ENCODE data around the gene ACVR2B.
A peak's percentile ranks its signal among the peaks of the same experiment; 100 is the strongest.

The ACVR2B gene

DNA sequence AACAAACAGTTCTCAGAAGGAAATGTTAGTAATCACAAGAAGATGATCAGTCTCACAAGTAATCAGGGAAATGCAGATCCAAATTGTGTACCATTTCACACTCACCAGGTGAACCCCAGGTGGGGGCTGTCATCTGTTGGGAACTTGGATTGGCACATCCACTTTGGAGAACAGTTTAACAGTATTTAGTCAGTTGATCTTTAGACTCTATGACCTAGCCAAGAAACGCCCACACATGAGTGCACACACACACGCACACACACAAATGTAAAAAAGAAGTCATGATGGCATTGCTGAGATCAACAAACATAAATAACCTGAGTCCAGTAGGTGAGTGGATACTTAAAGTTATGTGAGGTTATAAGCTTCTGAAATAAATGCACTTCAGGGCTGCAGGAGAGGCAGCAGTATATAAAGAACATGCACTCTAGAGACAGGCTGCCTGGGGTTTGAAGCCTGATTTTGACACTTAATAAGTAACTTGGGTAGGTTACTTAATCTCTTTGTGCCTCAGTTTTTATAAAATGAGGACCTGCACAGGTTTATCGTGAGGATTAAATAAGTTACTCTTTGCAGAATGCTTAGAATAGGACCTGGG is 17.7 kb downstream of the ACVR2B start:
- Histone ChIP-seq H4K20me1 (peaks cover 7 to 51% (median 48%) of the 10 kb centered on the region in 11 experiments; a peak in 19 of 22 replicates), H3K9ac (no peak overlapping the region), H3K27me3 (no peaks in the 10 kb centered on the region), H3K4me3 (no peak overlapping the region), H3K4me2 (no peak overlapping the region), H3K27ac (no peak overlapping the region), H3K4me1 (peaks cover 0 to 27% (median 14%) of the 10 kb centered on the region in 10 experiments; a peak in 14 of 20 replicates), H3K9me3 (replicated peaks in 1 of 11) (peaks cover 39 to 49% (median 43%) of the 10 kb centered on the region in 11 experiments), H3K36me3 (peaks cover 0 to 35% (median 14%) of the 10 kb centered on the region in 11 experiments; a peak in 12 of 22 replicates)
- TF ChIP-seq Cebpa-rat (IDR thresholded peaks at IDR 0.05) = no peak

DNA sequence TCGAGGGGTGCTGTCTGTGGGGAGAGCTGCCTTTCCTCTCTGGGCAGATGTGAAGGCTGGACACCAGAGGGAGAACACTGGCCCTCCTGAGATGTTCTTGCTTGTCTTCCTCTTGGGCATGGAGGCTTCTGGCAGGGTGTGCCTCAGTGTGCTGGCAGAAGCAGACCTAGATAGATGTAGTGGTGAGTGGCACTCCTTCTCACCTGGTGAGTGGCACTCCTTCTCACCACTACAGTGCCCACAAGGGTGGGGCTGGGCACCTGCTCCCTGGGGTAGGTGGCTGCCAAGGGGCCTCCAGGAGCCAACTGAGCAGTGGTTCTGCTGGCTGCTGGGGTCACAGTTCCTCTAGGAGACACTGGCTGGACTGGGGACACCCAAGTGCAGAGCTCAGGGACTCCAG is 18.7 kb downstream of the ACVR2B start:
- peaks cover 0 to 29% (median 14%) of the 10 kb centered on the region in 10 experiments; a peak in 14 of 20 replicates for H3K4me1 ChIP-seq
- H3K27ac ChIP-seq = no peak overlapping the region
- no peak for TF ChIP-seq Cebpa-rat (IDR thresholded peaks at IDR 0.05)
- H3K9me3 ChIP-seq (replicated peaks in 1 of 11) = peaks cover 32 to 40% (median 33%) of the 10 kb centered on the region in 11 experiments
- peak overlapping the region in 6 of 11 experiments; percentile 0 to 48 (median 37); a peak in 7 of 22 replicates for H3K4me2 ChIP-seq
- no peaks in the 10 kb centered on the region for H3K27me3 ChIP-seq
- H3K4me3 ChIP-seq = no peak overlapping the region
- H3K9ac ChIP-seq = no peak overlapping the region
- peaks cover 0 to 33% (median 14%) of the 10 kb centered on the region in 11 experiments; a peak in 13 of 22 replicates for H3K36me3 ChIP-seq
- peaks cover 13 to 61% (median 56%) of the 10 kb centered on the region in 11 experiments; a peak in 20 of 22 replicates for H4K20me1 ChIP-seq

DNA sequence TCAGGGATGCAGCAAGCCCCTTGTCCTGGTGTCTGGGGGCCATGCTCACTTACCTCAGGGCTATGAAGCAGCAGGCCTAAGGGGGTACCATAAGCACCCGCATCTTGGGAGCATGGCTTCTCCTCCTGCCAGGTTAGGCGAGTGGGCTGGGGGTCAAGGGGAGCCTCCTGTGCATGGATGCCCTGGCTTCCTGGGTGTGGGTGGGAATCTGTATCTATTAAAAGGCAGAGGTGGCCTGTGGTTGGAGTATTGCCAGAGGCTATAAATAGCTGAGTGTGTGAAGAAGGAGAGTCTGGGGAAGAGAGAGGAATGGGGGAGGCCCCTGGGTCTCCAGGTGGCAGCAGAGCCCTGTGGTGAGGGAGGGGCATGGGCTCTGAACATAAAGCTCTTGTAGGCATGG is 19.5 kb downstream of the ACVR2B start:
- no peak for TF ChIP-seq Cebpa-rat (IDR thresholded peaks at IDR 0.05)
- peaks cover 0 to 33% (median 12%) of the 10 kb centered on the region in 11 experiments; a peak in 13 of 22 replicates for H3K36me3 ChIP-seq
- H3K9ac ChIP-seq = no peak overlapping the region
- peaks cover 23 to 31% (median 25%) of the 10 kb centered on the region in 11 experiments for H3K9me3 ChIP-seq (replicated peaks in 1 of 11)
- peaks cover 14 to 70% (median 65%) of the 10 kb centered on the region in 11 experiments; a peak in 20 of 22 replicates for H4K20me1 ChIP-seq
- no peaks in the 10 kb centered on the region for H3K27me3 ChIP-seq
- peak overlapping the region in 8 of 11 experiments; percentile 0 to 48 (median 31); a peak in 14 of 22 replicates for H3K4me2 ChIP-seq
- no peak overlapping the region for H3K4me3 ChIP-seq
- peaks cover 0 to 29% (median 14%) of the 10 kb centered on the region in 10 experiments; a peak in 14 of 20 replicates for H3K4me1 ChIP-seq
- H3K27ac ChIP-seq = peak overlapping the region in 1 of 11 experiments; percentile 12; a peak in 1 of 22 replicates

DNA sequence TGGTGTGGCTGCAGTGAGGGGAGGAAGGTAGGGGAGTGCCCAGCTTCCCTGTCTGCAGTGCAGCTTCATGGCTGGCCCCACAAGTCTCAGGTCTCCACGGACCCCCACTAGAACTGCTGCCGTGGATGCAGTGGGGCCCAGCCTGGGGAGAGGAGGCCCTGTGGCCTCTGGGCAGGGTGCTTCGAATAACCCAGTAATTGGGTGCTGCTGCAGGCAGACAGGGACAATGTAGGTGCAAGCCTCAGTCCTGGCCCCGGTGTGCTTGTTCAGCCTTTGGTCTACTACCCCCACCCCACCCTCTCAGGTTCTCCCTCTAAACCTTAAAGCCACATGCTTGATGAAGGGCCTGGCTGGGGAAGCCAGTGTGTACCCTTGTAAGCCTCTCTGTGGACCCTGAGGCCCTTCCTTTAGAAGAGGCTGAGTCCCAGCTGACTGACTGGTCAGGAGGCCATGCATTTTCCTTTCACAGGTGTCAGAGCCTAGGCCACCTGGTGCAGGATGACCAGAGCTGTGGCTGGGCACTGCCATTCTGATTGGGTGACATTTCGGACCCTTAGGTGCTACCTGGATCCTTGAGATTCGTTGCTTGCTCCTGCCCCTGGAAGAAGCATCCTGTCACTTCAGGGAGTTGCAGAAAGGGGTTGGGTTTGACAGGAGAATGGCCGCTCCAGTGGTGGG is 21.4 kb downstream of the ACVR2B start:
- TF ChIP-seq Cebpa-rat (IDR thresholded peaks at IDR 0.05) = no peak
- peaks cover 0 to 38% (median 13%) of the 10 kb centered on the region in 11 experiments; a peak in 16 of 22 replicates for H3K36me3 ChIP-seq
- H3K27ac ChIP-seq = no peak overlapping the region
- H3K27me3 ChIP-seq = no peaks in the 10 kb centered on the region
- H3K9ac ChIP-seq = no peak overlapping the region
- peaks cover 5 to 12% (median 6%) of the 10 kb centered on the region in 11 experiments for H3K9me3 ChIP-seq (replicated peaks in 1 of 11)
- H4K20me1 ChIP-seq = peaks cover 14 to 85% (median 67%) of the 10 kb centered on the region in 11 experiments; a peak in 20 of 22 replicates
- H3K4me1 ChIP-seq = peaks cover 0 to 29% (median 14%) of the 10 kb centered on the region in 10 experiments; a peak in 14 of 20 replicates
- no peak overlapping the region for H3K4me3 ChIP-seq
- no peak overlapping the region for H3K4me2 ChIP-seq

DNA sequence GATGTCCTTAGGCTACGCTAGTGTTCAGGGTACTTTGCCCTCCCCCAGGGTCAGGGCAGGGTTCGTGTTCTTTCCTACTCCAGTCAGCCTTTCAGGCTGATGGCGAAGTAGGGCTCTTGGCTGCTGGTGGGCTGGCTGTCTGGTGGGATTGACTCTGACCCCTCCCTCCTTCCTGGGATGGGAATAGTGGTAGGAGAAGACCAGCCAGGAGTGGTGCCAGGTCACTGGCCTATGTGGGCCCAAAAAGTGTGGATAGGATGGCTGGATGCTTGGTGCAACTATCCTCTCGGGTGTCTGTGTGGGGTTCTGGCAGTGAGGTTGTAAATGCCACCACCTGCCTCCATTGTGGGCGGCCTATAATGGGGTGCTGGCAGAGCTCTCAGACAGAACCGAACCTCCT is 22.0 kb downstream of the ACVR2B start:
- no peak overlapping the region for H3K27ac ChIP-seq
- no peaks in the 10 kb centered on the region for H3K27me3 ChIP-seq
- H3K4me1 ChIP-seq = peaks cover 0 to 29% (median 14%) of the 10 kb centered on the region in 10 experiments; a peak in 14 of 20 replicates
- H3K36me3 ChIP-seq = peaks cover 6 to 40% (median 19%) of the 10 kb centered on the region in 11 experiments
- no peak overlapping the region for H3K9ac ChIP-seq
- no peak overlapping the region for H3K4me3 ChIP-seq
- peaks cover 0 to 6% (median 0%) of the 10 kb centered on the region in 11 experiments; a peak in 8 of 22 replicates for H3K9me3 ChIP-seq (replicated peaks in 1 of 11)
- no peak for TF ChIP-seq Cebpa-rat (IDR thresholded peaks at IDR 0.05)
- H3K4me2 ChIP-seq = no peak overlapping the region
- H4K20me1 ChIP-seq = peaks cover 14 to 87% (median 67%) of the 10 kb centered on the region in 11 experiments; a peak in 20 of 22 replicates

DNA sequence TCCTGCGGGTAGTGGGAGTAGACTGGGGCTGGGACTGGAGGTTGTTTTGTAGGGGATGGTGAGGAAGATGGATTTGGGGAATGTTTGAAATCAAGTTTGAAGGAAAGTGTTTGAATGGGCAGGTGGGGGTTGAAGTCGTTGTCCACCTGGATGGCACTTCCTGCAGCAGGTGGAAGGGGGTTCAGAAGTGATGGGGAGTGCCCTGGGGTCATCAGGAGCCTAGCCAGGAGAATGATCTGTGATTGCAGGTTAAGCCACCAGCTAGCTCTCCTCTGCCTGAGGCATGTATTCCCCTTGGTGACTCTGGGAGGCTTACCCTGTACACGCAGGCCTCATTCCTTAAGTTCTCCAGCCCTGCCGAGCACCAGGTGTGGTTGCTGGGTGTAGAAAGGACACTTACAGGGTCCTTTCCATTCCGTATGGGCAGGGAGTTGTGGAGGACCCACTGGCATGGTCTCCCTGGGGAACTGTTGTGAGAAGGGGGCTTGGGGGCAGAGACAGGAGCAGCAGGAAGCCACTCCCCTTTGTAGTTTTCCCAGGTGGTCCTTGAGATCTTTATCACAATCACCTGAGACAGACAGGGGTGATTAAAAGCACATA is 22.6 kb downstream of the ACVR2B start:
- Histone ChIP-seq H3K27me3 (no peaks in the 10 kb centered on the region), H3K27ac (no peak overlapping the region), H3K4me3 (no peak overlapping the region), H3K36me3 (peaks cover 11 to 46% (median 25%) of the 10 kb centered on the region in 11 experiments), H3K9me3 (replicated peaks in 1 of 11) (peaks cover 0 to 2% (median 0%) of the 10 kb centered on the region in 11 experiments; a peak in 1 of 22 replicates), H3K4me1 (peaks cover 0 to 29% (median 14%) of the 10 kb centered on the region in 10 experiments; a peak in 14 of 20 replicates), H4K20me1 (peaks cover 14 to 91% (median 65%) of the 10 kb centered on the region in 11 experiments; a peak in 20 of 22 replicates), H3K4me2 (no peak overlapping the region), H3K9ac (no peak overlapping the region)
- no peak for TF ChIP-seq Cebpa-rat (IDR thresholded peaks at IDR 0.05)

DNA sequence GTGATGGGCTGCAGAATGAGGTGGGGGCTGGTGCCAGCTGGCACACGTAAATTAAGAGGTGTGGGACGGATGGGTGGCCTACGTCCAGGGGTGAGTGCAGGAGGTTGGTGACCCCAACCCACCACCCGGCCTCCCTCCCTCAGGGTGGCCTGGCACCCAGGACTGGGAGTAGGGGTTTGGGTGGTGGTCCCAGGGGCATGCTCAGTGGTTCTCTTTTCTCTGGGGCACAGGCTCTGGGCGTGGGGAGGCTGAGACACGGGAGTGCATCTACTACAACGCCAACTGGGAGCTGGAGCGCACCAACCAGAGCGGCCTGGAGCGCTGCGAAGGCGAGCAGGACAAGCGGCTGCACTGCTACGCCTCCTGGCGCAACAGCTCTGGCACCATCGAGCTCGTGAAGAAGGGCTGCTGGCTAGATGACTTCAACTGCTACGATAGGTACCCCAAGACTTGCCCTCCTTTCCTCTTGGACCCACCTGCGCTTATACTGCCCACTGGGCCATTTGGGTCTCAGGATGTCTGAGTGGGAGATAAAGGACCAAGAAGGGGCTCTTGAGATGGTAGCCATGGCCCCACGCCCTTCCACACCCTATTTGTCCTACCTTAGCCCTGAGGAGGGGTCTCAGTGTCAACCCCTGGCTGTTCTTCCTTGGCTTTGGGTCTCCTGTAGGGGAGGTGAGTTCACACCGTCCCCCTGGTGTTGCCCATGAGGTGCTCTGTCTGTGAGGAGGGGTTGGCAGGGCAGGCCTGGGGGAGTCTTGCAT is 23.5 kb downstream of the ACVR2B start:
- H3K27ac ChIP-seq = no peak overlapping the region
- H3K4me2 ChIP-seq = no peak overlapping the region
- H4K20me1 ChIP-seq = peaks cover 11 to 82% (median 57%) of the 10 kb centered on the region in 11 experiments; a peak in 21 of 22 replicates

DNA sequence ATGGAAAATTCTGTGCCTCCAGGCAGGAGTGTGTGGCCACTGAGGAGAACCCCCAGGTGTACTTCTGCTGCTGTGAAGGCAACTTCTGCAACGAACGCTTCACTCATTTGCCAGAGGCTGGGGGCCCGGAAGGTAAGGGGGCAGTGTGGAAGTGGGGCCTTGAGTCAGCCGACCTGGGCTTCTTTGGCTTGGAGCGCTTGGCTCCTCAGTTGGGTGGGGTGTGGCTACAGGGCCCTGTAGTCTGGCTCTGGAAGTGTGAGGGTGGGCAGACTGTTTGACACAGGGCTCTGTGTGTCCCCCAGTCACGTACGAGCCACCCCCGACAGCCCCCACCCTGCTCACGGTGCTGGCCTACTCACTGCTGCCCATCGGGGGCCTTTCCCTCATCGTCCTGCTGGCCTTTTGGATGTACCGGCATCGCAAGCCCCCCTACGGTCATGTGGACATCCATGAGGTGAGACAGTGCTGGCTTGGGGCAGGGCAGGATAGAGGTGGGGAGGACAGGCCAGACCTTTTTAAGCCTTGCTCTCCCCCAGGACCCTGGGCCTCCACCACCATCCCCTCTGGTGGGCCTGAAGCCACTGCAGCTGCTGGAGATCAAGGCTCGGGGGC is 24.3 kb downstream of the ACVR2B start:
- Histone ChIP-seq H3K4me2 (no peak overlapping the region), H3K4me3 (no peak overlapping the region), H3K9me3 (replicated peaks in 1 of 11) (no peaks in the 10 kb centered on the region), H3K27me3 (no peaks in the 10 kb centered on the region), H3K4me1 (peaks cover 0 to 18% (median 5%) of the 10 kb centered on the region in 10 experiments; a peak in 12 of 20 replicates), H4K20me1 (peaks cover 7 to 74% (median 52%) of the 10 kb centered on the region in 11 experiments; a peak in 20 of 22 replicates), H3K36me3 (peaks cover 27 to 63% (median 42%) of the 10 kb centered on the region in 11 experiments), H3K27ac (no peak overlapping the region), H3K9ac (no peak overlapping the region)
- no peak for TF ChIP-seq Cebpa-rat (IDR thresholded peaks at IDR 0.05)

More for the DNA sequence above, 23.5 kb downstream of the ACVR2B start:
- peaks cover 20 to 56% (median 34%) of the 10 kb centered on the region in 11 experiments for H3K36me3 ChIP-seq
- no peak overlapping the region for H3K4me3 ChIP-seq
- H3K9ac ChIP-seq = no peak overlapping the region
- peaks cover 0 to 25% (median 12%) of the 10 kb centered on the region in 10 experiments; a peak in 14 of 20 replicates for H3K4me1 ChIP-seq
- no peaks in the 10 kb centered on the region for H3K27me3 ChIP-seq
- H3K9me3 ChIP-seq (replicated peaks in 1 of 11) = no peaks in the 10 kb centered on the region
- TF ChIP-seq Cebpa-rat (IDR thresholded peaks at IDR 0.05) = no peak

Measured in BLaER1 treated with 17β-estradiol and CSF1 and Interleukin-3, amounts not matched to agents 10 nM and 100 nM (cell line).